ENCODE data around the gene RBBP8.

GRCh38 chr18:22985250-22985649, 52.1 kb downstream of the RBBP8 start:
- TF ChIP-seq SUZ12 (IDR thresholded peaks at IDR 0.05; ENCODE audit: extremely low read depth, insufficient read depth, insufficient read length) = no peak
- TF ChIP-seq YY1 (IDR thresholded peaks at IDR 0.05; ENCODE audit: insufficient read depth, insufficient read length) = no peak
- no peak for TF ChIP-seq ZNF274 (IDR thresholded peaks at IDR 0.05; ENCODE audit: low read depth, low read length)

Measured in NT2/D1 (cell line).